MM.1S (cell line): ENCODE results near the gene CFD.

Source experiments
- DNase-seq: peaks from one replicate; pipeline ENCODE4 v3.0.0-alpha.2; 2015
- H2AFZ ChIP-seq: fragments of 300-600 bp; sonication (generic); 2 replicates; pipeline ENCODE4 v1.6.0; 2016; ENCODE audit warnings: antibody characterized with exemption, low read length
- H3F3A ChIP-seq: fragments of 300-600 bp; sonication (generic); 2 replicates; pipeline ENCODE4 v1.6.1; 2016; ENCODE audit warnings: mild to moderate bottlenecking, antibody characterized with exemption, low read length, moderate library complexity, mixed read lengths; ENCODE audit not compliant: insufficient read depth
- H3K27ac ChIP-seq: fragments of 300-600 bp; sonication (generic); 2 replicates; pipeline ENCODE4 v1.5.1; 2016; ENCODE audit warnings: mild to moderate bottlenecking, low read length
- H3K27me3 ChIP-seq: fragments of 300-600 bp; sonication (generic); replicated peaks from 2 replicates; pipeline ENCODE4 v1.6.0; 2016; ENCODE audit warnings: low read length; ENCODE audit not compliant: insufficient read depth
- H3K36me3 ChIP-seq: fragments of 300-600 bp; sonication (generic); replicated peaks from 2 replicates; pipeline ENCODE4 v1.6.1; 2016; ENCODE audit warnings: mild to moderate bottlenecking, low read length, mixed read lengths; ENCODE audit not compliant: insufficient read depth
- H3K4me1 ChIP-seq: fragments of 300-600 bp; sonication (generic); 2 replicates; pipeline ENCODE4 v1.6.1; 2016; ENCODE audit warnings: low read length, mixed read lengths
- H3K4me2 ChIP-seq: fragments of 300-600 bp; sonication (generic); 2 replicates; pipeline ENCODE4 v1.6.0; 2016; ENCODE audit warnings: low read depth, low read length
- H3K4me3 ChIP-seq: fragments of 300-600 bp; sonication (generic); 2 replicates; pipeline ENCODE4 v1.5.1; 2016; ENCODE audit warnings: low read length, mixed read lengths
- H3K79me2 ChIP-seq: fragments of 300-600 bp; sonication (generic); 2 replicates; pipeline ENCODE4 v1.6.1; 2016; ENCODE audit warnings: mixed run types, low read length, mixed read lengths
- H3K9ac ChIP-seq: fragments of 300-600 bp; sonication (generic); 2 replicates; pipeline ENCODE4 v1.6.1; 2016; ENCODE audit warnings: low read length, mixed read lengths
- H3K9me2 ChIP-seq: fragments of 300-600 bp; sonication (generic); replicated peaks from 2 replicates; pipeline ENCODE4 v1.6.1; 2016; ENCODE audit warnings: mild to moderate bottlenecking, low read length, mixed read lengths; ENCODE audit not compliant: insufficient read depth
- H3K9me3 ChIP-seq: fragments of 300-600 bp; sonication (generic); replicated peaks from 2 replicates; pipeline ENCODE4 v1.6.1; 2016; ENCODE audit warnings: mild to moderate bottlenecking, low read length, mixed read lengths; ENCODE audit not compliant: insufficient read depth
- H4K20me1 ChIP-seq: fragments of 300-600 bp; sonication (generic); 2 replicates; pipeline ENCODE4 v1.6.1; 2016; ENCODE audit warnings: mild to moderate bottlenecking, low read length, moderate library complexity, mixed read lengths; ENCODE audit not compliant: insufficient read depth
- CTCF ChIP-seq: fragments of 300-600 bp; sonication (generic); IDR thresholded peaks from 2 replicates; pipeline ENCODE4 v1.5.1; 2016; ENCODE audit warnings: antibody characterized with exemption, low read length, mixed read lengths
- EZH2 ChIP-seq: fragments of 300-600 bp; sonication (generic); optimal IDR thresholded peaks from 2 replicates; pipeline ENCODE3; 2017; ENCODE audit warnings: low read depth, mild to moderate bottlenecking, antibody characterized with exemption, low read length, mixed read lengths
- EZH2phosphoT487 ChIP-seq: fragments of 300-600 bp; sonication (generic); IDR thresholded peaks from 2 replicates; pipeline ENCODE4 v1.6.1; 2018; ENCODE audit warnings: antibody characterized with exemption, low read length

Gene CFD

DNA sequence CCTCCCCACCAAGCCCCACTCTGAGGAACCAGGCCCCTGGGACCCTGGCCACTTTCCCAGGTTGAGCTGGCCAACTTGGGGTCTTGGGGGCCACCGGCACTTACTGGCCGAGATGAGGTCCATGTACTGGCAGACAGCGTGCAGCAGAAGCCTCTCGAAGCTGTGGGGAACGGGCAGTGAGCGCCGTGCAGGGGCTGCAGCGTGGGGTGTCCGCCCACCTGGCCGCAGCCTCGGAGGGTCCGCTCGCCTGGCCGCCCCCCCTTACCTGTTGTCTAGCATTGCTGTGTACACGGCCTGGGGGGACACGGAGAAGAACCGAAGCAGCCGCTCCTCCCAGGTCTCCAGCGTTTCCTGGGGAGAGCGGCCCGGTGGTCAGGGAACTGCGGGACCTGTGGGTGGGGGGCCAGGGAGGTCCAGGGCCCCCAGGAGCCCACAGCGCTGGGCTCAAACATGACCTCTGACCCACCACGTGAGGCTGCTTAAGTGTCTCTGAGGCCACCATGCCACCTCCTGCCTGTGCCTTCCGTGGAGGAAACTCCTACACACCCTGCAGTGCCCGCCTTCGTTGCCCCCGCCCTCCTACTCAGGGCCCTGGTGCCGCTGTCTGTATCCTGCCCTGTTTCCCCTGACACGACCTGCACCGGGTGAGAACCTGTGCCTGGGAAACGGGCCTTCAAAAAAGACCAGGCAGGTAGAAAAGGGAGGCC lies 40.0 kb downstream of the CFD start:
- no peak for DNase-seq
- H4K20me1 ChIP-seq, result no peaks in the 10 kb centered on the region
- no peaks in the 10 kb centered on the region for H3K9me3 ChIP-seq
- no peak for TF ChIP-seq EZH2phosphoT487
- no peaks in the 10 kb centered on the region for H3K9me2 ChIP-seq
- H3K4me2 ChIP-seq, result no peak overlapping the region
- H3K27me3 ChIP-seq, result no peaks in the 10 kb centered on the region
- no peak overlapping the region for H2AFZ ChIP-seq
- H3K4me1 ChIP-seq, result no peaks in the 10 kb centered on the region
- no peak overlapping the region for H3K9ac ChIP-seq
- H3K27ac ChIP-seq, result no peak overlapping the region
- H3F3A ChIP-seq, result no peaks in the 10 kb centered on the region
- no peaks in the 10 kb centered on the region for H3K79me2 ChIP-seq
- H3K36me3 ChIP-seq, result no peaks in the 10 kb centered on the region
- no peak overlapping the region for H3K4me3 ChIP-seq

DNA sequence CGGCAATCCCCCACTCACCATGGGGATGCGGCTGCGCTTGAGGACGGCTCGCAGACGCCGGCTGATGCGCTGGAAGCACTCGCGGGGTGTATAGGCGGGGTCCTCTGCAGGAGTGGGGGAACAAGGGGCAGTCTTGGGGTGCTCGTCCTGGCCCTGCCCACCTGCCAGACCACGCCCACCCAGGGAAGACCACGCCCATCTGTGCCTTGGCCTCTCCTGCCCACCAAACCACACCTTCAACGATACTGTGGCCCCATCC lies 40.5 kb downstream of the CFD start:
- H3K4me3 ChIP-seq, result no peak overlapping the region
- no peak overlapping the region for H2AFZ ChIP-seq
- H3K27me3 ChIP-seq, result no peaks in the 10 kb centered on the region
- DNase-seq, result no peak
- no peaks in the 10 kb centered on the region for H3K9me3 ChIP-seq
- no peaks in the 10 kb centered on the region for H3K36me3 ChIP-seq
- H3K79me2 ChIP-seq, result no peaks in the 10 kb centered on the region
- no peak overlapping the region for H3K4me2 ChIP-seq
- no peak overlapping the region for H3K27ac ChIP-seq
- no peaks in the 10 kb centered on the region for H3K9me2 ChIP-seq
- no peak overlapping the region for H3K9ac ChIP-seq
- no peaks in the 10 kb centered on the region for H4K20me1 ChIP-seq
- H3F3A ChIP-seq, result no peaks in the 10 kb centered on the region
- H3K4me1 ChIP-seq, result no peaks in the 10 kb centered on the region
- TF ChIP-seq EZH2phosphoT487, result no peak
- TF ChIP-seq EZH2, result no peak
- TF ChIP-seq CTCF, result no peak

DNA sequence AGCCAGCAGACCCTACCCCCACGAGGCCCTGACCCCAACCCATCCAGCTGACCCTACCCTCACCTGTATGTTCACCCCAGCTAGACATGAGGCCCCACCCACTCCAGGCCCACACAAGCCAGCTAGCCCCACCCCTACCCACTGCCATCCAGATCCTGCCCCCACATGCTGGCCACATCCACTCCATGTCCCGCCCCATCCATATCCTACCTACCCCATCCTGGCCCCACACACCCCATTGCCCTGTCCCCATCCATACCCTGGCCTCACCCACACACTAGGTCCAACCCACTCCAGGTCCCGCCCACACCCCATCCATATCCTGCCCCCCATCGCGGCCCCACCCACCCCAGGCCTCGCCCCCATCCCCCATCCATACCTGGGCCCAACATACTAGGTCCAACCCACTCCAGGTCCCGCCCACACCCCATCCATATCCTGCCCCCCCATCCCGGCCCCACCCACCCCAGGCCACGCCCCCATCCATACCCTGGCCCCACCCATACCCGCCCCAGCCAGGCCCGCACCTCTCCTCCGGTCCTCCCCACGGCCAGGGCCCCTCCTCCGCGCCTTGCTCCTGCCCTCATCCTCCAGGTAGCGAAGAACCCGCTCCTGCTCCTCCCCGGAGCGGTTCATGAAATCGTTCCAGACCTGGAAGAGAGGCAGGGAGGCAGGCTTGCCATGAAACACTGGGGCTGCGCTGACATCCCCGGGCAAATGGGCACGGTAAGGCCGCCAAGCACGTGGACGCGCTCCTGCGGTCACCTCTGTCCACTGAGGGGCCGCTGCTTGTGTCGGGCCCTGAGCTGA lies 41.0 kb downstream of the CFD start:
- Histone ChIP-seq H3K9me3 (no peaks in the 10 kb centered on the region), H2AFZ (no peak overlapping the region), H3K4me1 (no peaks in the 10 kb centered on the region), H3K4me2 (no peak overlapping the region), H3K79me2 (no peaks in the 10 kb centered on the region), H3F3A (no peaks in the 10 kb centered on the region), H3K27ac (no peak overlapping the region), H3K27me3 (no peaks in the 10 kb centered on the region), H3K4me3 (no peak overlapping the region), H3K9ac (no peak overlapping the region), H3K9me2 (no peaks in the 10 kb centered on the region), H4K20me1 (no peaks in the 10 kb centered on the region), H3K36me3 (no peaks in the 10 kb centered on the region)
- no peak for TF ChIP-seq EZH2phosphoT487
- no peak for TF ChIP-seq EZH2
- no peak for TF ChIP-seq CTCF
- DNase-seq, result no peak
